SIG-M5 treated with dmso at 0.1 percent for 504 hours (cell line): ENCODE data around the gene SOX3.

ENCODE experiments used
- DNase-seq: peaks from one replicate; lab custom pipeline; 2025; ENCODE audit not compliant: unreplicated experiment; lab: John Stamatoyannopoulos, UW

SOX3 gene

DNA sequence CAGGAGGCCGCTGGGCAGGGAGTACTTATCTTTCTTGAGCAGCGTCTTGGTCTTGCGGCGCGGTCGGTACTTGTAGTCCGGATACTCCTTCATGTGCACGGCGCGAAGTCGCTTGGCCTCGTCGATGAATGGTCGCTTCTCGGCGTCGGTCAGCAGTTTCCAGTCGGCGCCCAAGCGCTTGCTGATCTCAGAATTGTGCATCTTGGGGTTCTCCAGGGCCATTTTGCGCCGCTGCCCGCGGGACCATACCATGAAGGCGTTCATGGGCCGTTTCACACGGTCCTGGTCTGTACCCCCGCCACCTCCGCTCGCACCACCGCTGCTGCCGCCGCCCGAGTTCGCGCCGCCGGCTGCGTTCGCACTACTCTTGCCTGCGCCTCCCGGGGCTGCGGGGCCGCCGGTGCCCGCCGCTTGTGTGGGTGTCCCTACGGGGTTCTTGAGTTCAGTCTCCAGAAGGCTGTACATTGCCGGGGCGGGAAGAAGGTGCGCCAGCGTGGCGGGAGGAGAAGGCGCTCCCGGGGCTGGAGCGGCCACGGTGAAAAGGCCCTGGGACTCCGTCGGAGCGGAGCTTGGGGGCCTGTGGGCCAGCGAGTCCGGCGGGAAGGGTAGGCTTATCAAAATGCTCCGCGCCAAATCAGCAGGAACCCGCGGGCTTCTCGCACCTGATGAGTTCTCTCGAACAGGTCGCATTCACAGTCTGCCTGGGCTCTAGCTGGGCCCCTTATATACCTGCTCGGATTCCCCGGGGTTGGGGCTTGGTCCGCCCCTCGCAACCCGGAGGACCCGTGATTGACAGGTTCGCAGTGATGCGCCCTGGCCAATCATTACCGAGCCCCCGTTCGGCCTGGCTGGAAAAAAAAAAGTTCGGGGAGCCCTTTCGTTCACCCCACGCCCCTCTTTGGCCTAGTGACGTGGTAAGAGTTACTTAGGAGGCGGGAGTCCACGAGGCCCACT lies at the start of gene SOX3:
TSS of gene SOX3 (minus strand) at position 699 of the 954 bp plus-strand sequence. CDS start at position 690, 9 bp downstream.
- DNase-seq: no peak

DNA sequence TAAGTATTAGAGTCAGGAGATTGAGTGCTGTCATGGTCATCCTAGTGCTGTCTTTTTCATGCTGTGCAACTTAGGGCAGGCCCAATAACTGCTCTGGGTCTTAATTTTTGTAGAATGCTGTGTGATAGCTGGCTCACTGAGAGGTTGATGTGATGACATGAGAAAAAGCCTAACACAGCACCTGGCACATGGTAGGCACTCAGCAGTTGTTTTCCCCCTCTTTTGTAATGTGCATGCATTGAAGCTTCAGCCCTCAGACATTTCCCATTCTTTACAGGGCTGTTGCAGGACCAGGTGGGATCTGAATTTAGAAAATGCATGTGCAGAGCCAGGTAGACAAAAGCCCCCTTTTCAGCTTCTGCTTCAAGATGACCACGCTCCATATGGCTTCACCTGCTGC lies 44.1 kb upstream of the SOX3 start:
- no peak for DNase-seq

DNA sequence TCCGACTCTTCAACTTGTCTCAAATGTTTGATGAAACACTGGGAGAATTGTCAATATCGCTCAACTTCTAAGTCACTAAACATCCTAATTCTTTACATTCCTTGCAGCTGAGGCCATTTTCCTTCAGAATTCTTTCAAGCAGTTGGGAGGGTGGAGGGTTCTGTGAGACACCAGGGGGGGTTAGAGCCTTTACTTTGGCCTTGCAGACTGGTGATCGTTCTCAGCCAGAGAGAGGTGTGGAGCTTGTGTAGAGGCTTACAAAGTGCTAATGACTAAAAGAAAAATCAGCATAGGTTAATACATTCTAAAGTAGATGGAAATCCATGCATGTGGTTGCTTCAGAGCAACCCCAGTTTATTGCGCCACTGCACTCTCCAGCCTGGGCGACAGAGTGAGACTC lies 21.3 kb upstream of the SOX3 start:
- no peak for DNase-seq

DNA sequence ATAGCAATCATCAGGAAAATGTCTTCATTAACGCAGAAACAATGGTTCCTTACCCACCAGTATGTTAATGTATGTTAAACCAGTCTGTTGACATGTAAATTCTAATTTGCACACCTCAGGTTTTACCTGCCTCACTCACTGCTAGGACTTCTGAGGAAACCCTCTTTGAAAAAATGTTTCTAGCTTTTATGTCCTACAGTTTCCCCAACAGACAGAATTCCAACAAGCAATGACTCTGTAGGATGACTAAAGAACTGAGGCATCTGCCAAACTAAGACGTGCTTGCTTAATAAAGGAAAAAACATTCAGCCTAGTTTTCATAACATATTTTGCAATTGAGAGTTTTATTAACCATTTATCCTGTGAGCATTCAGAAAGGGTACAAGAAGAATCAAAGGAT lies 20.6 kb upstream of the SOX3 start:
- no peak for DNase-seq

DNA sequence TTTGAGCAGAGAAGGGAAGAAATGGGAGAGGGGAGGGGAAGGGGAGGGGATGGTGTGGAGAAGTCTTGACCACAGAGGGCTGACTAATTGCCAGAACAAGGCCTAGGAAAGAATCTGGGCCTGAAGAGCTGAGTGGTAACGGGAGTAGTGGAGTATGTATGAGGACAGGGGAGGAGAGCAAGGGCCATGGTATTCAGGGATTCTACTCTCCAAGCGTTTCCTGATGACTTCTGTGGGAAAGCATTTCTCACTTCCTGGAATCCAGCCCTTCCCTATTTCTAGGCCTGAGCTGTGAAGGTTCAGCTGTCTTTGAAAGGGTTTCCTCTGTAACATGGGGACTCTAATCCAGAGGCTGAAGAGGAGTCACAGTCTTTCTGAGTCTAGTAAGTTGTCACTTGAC lies 19.7 kb upstream of the SOX3 start:
- no peak for DNase-seq

DNA sequence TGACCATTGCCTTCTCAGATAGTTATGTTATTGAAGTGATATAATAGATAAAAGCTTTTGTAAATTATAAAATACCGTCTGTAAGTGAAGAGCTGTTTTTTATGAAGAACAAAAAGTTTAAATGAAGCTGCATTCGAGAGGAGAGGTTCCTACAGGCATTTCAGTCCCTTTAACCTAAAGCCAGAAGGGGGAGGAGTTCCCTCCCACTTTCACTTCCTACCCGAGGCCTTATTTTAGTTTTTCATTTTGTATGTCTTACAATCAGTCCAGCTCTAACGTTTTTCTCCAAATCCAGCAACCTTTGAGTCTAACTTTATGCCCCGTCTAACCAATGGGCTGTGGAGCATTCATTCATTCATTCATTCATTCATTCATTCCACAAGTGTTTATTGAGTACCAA lies 16.5 kb upstream of the SOX3 start:
- peak; percentile 5 for DNase-seq

DNA sequence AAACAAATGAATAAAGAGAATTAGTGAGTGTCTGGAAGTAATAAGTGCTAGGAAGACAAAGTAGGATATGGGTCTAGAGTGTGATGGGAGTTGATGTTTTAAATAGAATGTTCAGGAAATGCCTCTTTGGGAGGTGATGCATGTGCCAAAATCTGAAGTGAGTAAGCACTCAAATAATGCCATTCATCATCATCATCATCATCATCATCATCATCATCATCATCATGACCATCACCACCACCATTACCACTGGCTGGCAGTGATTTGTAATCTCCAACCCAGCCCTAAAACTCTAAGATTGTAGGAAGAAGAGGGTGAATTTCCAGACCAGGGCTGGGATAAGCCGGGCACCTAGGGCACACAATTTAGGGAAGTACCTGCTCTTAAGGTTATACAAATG lies 9.7 kb upstream of the SOX3 start:
- no peak for DNase-seq

DNA sequence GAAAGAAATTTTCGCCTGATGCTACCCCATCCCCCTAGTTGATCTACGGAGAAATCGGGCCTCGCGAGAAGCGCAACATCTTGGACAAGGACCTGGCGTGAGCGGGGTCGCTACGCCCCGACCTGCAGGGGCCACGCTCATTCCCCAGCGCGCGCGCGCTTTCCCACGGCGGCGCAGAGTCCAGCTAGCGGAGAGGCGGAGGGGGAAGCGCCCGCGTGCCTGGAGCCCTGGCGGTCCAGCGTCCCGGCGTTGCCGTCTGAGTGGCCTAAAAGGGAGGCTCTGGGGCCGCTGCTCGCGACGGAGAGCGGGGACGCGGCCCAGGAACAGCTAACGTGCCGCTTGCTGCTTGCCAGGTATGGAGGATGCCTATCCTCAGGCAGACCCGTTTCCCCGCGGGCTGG lies 6.0 kb upstream of the SOX3 start:
- no peak for DNase-seq

DNA sequence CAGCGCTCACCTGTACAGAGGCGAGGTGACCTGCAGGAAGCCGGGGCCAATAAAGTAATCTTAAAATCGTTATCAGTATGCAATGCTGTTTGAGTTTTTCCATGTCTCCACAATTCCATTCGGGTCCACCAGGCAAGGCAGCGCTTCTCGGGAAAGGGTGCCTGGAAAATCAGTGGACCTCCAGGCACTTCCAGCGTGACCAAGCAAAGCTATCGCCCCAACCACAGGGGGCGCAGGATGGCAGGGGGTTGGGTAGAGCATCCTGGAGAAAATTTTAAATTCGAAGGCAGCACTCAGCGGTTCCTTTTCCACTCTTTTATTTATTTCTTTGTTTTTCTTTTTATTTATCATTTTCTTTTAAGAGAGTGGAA lies 5.4 kb upstream of the SOX3 start:
- no peak for DNase-seq

DNA sequence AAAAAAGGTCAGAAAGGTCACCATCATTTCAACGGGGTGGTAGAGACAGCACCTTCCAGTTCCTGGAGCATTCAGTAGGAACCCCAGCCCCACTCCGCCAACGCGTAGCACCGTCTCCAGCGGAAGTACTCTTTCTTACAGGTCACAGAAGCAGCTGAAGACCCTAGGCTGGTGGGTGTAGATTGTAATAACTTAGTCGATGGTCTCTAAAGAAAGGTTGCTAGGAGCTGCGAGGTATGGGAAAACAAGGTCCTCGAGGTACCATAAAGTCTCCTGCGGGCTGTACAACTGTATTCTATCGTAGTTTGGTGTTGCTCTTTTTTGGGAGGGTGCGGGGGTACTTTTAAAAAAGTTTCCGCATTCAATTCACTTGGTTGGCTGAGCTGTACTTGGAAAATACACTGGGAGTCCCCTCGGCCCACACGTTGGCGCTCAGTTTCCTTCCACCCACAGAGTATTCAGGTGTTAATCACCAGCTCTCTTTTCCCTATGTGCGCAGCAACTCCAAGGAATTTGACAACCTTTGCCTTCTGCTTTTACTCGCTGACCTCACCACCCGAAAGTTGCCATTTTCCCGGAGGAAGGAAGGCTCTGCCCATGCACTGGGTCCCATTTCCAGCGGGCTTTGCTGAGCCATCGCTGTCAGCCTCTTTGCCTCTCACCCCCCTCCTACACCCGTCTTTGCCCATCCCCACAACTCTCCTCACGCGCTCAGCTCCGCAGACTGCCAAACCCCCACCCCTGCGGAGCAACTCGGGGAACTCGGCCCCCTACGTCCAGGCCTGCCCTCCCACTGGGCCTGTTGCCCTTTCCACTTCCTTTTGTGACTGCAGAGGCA lies 4.8 kb upstream of the SOX3 start:
- DNase-seq: no peak

DNA sequence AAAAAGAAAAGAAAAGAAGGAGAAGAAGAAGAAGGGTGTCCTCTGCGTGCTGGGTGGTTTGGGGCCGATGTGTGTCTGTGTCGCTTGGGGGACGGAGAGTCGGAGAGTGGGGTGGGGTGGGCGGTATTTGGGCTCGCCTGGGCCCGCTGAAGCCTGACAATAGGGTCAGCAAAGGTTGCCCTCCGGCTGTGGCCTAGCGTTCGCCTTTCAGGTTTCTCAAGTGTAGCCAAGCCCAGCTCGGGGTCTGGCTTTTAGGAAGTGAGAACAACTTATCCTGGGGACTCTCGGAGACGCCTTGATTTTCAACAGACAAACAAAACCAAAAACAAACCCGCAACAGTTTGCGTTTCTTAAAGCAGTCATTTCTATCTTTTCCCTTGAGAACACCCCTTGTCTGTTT lies 4.1 kb upstream of the SOX3 start:
- DNase-seq: no peak

DNA sequence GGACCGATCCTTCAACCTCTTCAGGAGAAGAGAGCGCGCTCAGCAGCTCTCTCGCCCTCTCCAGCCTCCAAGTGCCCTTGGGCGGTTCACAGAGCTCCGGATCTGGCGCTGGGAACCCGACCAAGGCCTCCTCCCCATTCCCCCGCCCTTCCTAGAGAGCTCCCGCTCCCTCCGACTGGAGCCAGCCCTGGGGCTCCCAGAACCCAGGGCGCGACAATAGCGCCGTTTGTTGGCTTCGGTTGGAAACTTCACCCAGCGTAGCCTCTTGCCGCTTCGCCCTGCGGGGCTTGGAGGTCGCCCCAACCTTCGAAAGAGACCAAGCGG lies 3.1 kb upstream of the SOX3 start:
- no peak for DNase-seq

DNA sequence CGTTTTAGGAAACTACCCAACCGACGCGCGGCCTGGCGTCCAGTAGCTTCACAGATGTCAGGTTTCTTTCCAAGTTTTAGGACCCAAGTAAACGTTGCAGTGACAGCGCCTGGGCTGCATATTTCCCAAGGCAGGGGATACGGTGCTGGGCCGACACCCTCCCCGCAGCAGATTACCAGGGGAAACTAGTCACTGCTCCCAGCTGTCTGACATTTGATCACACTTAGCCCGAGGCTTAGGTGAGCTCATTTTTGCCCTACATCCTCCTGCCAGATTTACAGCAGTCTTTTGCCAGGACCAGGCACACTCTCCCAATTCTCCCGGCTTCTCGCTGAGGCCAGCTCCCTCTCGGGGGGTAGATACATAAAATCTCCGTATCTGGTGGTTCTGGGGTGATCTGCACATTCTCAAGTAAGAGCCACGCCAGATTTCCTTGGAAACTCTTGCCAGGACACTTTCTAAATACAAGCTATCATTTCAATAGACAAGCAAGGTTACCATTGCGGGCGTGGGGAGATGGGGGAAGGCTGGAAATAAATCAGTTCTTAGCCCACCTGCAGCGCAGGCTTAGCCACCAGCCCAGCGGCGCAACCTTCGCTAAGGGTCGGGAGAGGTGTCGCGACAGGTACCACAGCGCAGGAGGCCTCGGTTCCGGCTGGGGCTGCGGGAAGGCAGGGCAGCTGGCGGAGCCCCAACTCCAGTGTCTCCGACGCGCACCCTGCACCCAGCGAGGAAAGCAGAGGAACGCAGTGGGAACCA lies 2.5 kb upstream of the SOX3 start:
- DNase-seq: no peak

DNA sequence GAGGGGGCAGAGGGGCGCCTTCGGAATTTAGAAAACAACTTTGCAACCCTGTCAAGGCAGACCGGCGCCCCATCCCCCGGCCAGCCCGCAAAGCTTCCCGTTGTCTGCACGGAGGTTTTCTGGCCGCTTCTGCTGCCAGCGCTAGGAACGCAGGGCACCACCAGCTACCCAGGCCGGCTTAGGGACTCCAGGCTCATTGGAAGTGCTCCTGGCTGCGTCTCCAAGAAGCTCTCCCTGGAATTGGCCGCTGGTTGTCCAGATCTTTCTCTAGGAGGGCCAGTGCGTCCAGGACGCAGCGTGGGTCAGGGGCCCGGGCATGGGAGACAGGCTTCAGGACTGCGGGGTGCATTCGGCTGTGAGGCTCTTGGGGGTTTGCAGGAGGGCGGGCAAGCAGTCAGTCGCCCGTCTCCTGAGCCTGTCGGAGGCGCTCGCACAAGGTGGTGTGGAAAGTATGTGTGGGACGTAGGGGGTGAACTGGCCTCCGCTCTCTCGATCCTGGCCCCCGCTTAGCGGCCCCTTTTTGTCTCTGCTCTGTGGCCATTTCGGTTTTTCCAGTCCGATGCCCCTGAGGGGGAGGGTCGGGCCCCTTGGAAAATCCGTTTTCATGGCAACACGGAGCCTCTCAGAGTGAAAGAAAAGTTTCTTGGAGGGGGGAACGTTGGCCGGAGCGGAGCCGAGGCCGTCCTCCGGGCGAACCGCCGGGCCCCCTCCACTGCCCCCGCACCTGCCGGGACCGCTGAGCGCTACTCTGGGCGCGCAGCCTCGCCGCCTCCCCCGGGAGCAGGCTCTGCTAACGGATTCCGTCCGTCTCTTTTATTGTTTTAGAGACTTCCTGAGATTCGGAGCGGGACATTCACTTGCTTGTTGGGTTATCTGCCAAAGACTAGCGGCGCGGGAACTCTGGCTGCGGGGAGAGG lies 810 bp upstream of the SOX3 start:
- DNase-seq: no peak

DNA sequence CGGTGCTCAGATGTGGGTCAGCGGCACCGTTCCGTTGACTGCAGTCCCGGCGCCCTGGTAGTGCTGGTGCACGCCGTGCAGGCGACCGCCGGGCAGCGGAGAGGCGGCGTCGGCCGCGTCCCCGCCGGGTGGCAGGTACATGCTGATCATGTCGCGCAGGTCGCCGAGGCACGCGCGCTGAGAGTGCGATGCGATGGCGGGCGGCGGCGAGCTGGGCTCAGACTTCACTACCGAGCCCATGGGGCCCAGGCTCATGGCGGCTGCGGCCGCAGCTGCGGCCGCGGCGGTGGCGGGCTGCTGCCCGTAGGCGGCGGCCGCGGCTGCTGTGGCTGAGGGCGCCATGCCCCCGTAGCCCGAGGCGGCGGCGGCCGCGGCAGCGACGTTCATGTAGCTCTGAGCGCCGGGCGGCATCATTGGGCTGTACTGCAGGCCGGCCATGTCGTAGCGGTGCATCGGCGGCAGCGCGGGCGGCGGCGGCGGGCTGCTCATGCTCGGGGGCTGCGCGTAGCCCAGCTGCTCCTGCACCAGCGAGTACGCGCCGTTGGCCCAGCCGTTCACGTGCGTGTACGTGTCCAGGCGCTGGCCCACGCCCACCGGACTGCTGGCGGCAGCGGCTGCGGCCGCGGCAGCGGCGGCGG lies 1.0 kb downstream of the SOX3 start:
- DNase-seq: no peak

DNA sequence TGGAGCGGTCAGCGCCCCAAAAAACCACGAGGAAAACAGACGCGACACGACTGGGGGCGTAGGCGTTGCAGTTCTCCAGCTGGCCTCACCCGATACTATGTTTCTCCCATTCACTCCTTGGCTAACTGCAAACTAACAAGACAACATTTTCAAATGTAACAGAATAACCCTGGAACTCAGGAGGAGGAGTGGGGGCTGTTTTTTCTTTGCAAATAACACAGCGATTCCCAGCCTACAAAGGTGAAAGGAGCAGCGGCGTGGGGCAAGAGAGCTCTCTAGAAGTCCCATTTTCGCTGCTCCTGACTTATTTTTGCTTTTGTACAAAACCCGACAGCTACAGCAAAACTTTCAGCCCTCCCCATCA lies 1.6 kb downstream of the SOX3 start:
- DNase-seq: no peak

DNA sequence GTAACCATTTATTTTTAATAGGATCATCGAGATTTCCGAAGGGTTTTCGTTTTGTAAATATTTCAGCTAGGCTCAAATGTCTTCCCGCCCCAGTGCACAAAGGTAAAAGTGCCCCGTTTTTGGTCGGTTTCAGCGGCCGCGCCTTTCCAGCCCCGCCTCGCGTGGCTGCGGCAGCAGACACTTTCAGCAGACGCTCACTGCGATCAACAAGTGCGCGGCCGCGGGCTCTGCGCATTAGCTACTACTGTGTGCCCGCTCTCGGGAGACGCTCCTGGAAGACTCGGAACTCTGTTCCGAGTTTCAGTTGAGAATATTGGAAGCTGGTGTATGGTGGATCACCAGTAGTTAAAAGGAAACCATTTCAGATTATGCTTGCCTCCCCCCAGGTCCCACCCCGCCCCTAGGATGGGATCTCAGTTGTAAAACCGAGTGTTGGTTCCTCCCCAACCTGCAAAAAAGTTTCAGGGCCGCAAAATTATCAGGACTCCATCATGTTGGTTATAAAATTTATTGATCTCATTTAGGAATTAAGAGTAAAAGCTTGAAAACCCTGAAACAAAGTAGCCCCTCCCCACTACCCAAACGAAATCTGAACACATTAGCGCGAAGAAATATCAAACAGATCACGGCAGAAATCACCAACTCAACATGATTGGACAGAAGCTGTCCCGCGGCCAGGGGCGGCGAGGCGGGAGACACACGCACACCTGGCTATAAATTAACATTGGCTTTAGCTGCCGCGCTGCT lies 2.2 kb downstream of the SOX3 start:
- DNase-seq: no peak

DNA sequence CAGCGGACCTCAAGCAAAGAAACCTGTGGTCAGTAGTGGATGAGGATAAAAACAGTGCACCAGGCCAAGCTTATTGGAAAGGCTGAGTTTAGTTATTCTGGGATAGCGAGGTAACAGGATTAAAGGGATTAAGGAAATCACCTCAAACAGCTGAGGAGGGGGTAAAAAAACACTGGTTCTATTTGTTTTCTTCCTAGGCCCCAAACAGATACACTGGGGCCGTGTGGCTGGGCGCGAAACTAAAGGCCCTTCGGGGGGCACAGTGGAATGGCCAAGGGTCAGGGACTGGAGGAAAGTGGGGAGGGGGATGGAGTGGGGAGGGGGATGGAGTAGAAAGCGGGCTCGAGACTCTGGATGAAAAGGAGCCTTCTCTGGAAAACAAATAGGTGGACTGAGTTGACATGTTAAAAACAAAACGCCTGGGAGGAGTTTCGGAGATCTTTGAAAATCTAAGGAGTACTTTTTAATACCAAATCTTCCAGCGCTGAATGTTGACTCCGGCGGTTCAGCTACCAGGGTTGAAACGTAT lies 2.9 kb downstream of the SOX3 start:
- DNase-seq: no peak

DNA sequence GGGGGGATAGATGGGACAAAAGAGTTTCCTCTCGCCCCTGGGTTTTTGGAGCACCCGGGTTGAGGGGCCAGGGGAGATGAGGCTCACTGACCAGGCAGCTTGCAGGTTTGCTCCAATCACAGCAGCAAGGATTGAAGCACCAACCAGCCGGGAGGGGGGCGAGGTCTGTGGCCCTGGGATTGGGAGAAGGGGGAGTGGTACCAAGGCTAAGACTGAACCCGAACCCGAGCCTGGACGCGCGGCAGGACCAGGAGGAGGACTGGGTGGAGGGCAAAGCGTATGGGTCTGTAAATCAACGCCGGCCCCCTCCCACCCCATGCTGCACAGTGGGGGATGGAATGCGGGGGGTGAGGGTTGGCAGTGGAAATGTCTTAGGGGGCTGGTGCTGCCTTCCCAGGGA lies 3.5 kb downstream of the SOX3 start:
- no peak for DNase-seq
